Loucy (cell line): ENCODE measurements around the gene SEMA5A.

Experiments
- H2AFZ ChIP-seq: fragments of 200-600 bp; sonication (generic); 2 replicates; pipeline ENCODE4 v1.6.0; 2016; ENCODE audit warnings: antibody characterized with exemption, mild to moderate bottlenecking, low read length, moderate library complexity
- H3F3A ChIP-seq: fragments of 200-600 bp; 2 replicates; pipeline ENCODE4 v1.6.0; 2016; ENCODE audit warnings: antibody characterized with exemption, low read depth, mild to moderate bottlenecking
- H3K27me3 ChIP-seq: fragments of 200-600 bp; sonication (generic); 2 replicates; pipeline ENCODE4 v1.6.1; 2014; ENCODE audit warnings: low read length, mild to moderate bottlenecking; ENCODE audit not compliant: insufficient read depth, poor library complexity, severe bottlenecking
- H3K36me3 ChIP-seq: fragments of 200-600 bp; sonication (generic); 2 replicates; pipeline ENCODE4 v1.6.1; 2016; ENCODE audit warnings: low read length; ENCODE audit not compliant: insufficient read depth
- H3K4me1 ChIP-seq: fragments of 200-600 bp; sonication (generic); 2 replicates; pipeline ENCODE4 v1.5.1; 2014; ENCODE audit warnings: low read length, mild to moderate bottlenecking; ENCODE audit not compliant: insufficient read depth, poor library complexity, severe bottlenecking
- H3K4me2 ChIP-seq: fragments of 200-600 bp; sonication (generic); 2 replicates; pipeline ENCODE4 v1.6.0; 2014; ENCODE audit warnings: antibody characterized with exemption, low read length, low read depth, mild to moderate bottlenecking; ENCODE audit not compliant: poor library complexity, severe bottlenecking
- H3K4me3 ChIP-seq: fragments of 200-600 bp; sonication (generic); 2 replicates; pipeline ENCODE4 v1.5.1; 2014; ENCODE audit warnings: low read length, mild to moderate bottlenecking, mixed read lengths; ENCODE audit not compliant: poor library complexity, severe bottlenecking
- H3K79me2 ChIP-seq: fragments of 200-600 bp; sonication (generic); 2 replicates; pipeline ENCODE4 v1.6.1; 2014; ENCODE audit warnings: low read length; ENCODE audit not compliant: insufficient read depth
- H3K9ac ChIP-seq: fragments of 200-600 bp; sonication (generic); 2 replicates; pipeline ENCODE4 v1.6.0; 2014; ENCODE audit warnings: mild to moderate bottlenecking, low read depth, low read length, moderate library complexity; ENCODE audit not compliant: poor library complexity, severe bottlenecking
- H3K9me2 ChIP-seq: fragments of 200-600 bp; sonication (generic); replicated peaks from 2 replicates; pipeline ENCODE4 v1.6.1; 2016; ENCODE audit warnings: low read depth, low read length, mixed read lengths
- H3K9me3 ChIP-seq: fragments of 200-600 bp; sonication (generic); 2 replicates; pipeline ENCODE4 v1.6.1; 2014; ENCODE audit warnings: mild to moderate bottlenecking, antibody characterized with exemption, low read length, low read depth; ENCODE audit not compliant: insufficient read depth
- H4K20me1 ChIP-seq: fragments of 200-600 bp; sonication (generic); 2 replicates; pipeline ENCODE4 v1.6.0; 2014; ENCODE audit warnings: antibody characterized with exemption, low read length, mild to moderate bottlenecking; ENCODE audit not compliant: insufficient read depth, poor library complexity, severe bottlenecking
- CTCF ChIP-seq: fragments of 200-600 bp; sonication (generic); conservative IDR thresholded peaks from 2 replicates; pipeline ENCODE4 v1.5.1; 2014; ENCODE audit warnings: mild to moderate bottlenecking, antibody characterized with exemption, low read length
- EZH2phosphoT487 ChIP-seq: fragments of 200-600 bp; IDR thresholded peaks from 2 replicates; pipeline ENCODE4 v1.6.1; 2018; ENCODE audit warnings: antibody characterized with exemption, mild to moderate bottlenecking, moderate library complexity, borderline replicate concordance

The SEMA5A gene

DNA sequence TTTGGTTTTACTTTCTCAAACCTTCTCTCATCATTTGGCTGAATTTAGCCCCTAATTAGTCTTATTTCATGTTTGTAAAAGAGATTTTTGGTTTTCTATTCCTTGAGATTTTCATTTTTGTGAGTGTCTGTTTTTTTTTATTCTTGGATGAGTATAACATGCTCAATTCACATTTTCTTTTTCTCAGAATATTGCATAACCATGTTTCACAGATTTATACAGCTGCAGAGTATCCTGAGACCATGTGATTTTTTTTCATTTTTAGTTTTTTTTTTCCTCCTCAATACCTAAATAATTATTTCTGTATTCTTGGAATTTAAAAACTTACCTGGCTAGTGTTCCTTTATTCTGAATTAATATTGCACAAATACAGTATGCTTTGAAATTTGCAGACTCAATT, 361.9 kb downstream of the SEMA5A start:
- H3K36me3 ChIP-seq, result no peaks in the 10 kb centered on the region
- H3K4me1 ChIP-seq, result no peaks in the 10 kb centered on the region
- no peak for TF ChIP-seq CTCF
- no peak for TF ChIP-seq EZH2phosphoT487
- H3K4me3 ChIP-seq, result no peak overlapping the region
- no peaks in the 10 kb centered on the region for H3K27me3 ChIP-seq
- H4K20me1 ChIP-seq, result no peaks in the 10 kb centered on the region
- no peaks in the 10 kb centered on the region for H3F3A ChIP-seq
- 0 out of 2 replicates have a peak, but pooled peaks cover 3% of the 10 kb centered on the region for H3K9me3 ChIP-seq
- no peaks in the 10 kb centered on the region for H3K79me2 ChIP-seq
- no peak overlapping the region for H2AFZ ChIP-seq
- H3K4me2 ChIP-seq, result no peak overlapping the region
- H3K9ac ChIP-seq, result no peak overlapping the region
- H3K9me2 ChIP-seq, result no peaks in the 10 kb centered on the region

DNA sequence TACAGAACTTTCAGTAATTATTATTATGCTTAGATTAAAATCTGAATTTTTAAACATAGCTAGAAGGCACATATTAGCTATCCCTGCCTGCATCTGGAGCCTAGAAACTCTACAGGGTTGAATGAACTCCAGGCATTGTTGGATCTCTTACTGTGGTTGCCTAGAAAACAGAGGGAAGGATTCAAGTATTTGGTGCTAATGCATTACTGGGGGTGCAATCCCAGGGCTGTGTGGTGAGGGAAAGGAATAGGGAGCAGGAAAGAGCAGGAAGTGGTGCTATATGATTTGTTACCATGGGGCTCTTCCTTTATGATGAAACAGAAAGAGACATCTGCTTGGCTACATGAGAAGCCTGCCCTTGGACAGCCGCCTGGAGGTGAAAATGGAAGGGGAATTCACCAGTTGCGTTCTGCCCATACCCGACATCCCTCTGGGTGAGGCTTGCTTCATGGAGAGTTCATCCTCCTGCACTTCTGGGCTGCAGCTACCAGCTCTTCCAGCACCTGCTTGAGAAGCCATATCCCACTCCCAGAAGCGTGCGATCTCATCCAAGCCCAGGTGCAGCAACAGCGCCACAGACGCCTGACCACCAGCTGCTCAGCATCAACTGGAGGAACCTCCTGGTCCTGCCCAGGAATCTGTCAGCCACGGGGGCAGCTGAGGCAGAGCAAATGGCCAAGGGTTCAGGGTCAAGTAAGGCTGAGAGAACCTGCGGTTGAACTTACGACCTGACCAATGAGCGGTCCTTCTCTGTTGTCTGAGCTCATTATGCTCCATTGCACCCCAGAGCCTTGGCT, 362.8 kb downstream of the SEMA5A start:
- H3K9me3 ChIP-seq, result no peaks in the 10 kb centered on the region
- no peaks in the 10 kb centered on the region for H4K20me1 ChIP-seq
- H3K4me1 ChIP-seq, result no peaks in the 10 kb centered on the region
- no peak for TF ChIP-seq EZH2phosphoT487
- TF ChIP-seq CTCF, result no peak
- H3K9ac ChIP-seq, result no peak overlapping the region
- H3K79me2 ChIP-seq, result no peaks in the 10 kb centered on the region
- no peak overlapping the region for H3K4me3 ChIP-seq
- H3F3A ChIP-seq, result no peaks in the 10 kb centered on the region
- no peaks in the 10 kb centered on the region for H3K36me3 ChIP-seq
- H3K4me2 ChIP-seq, result no peak overlapping the region
- no peaks in the 10 kb centered on the region for H3K27me3 ChIP-seq
- no peaks in the 10 kb centered on the region for H3K9me2 ChIP-seq
- no peak overlapping the region for H2AFZ ChIP-seq

DNA sequence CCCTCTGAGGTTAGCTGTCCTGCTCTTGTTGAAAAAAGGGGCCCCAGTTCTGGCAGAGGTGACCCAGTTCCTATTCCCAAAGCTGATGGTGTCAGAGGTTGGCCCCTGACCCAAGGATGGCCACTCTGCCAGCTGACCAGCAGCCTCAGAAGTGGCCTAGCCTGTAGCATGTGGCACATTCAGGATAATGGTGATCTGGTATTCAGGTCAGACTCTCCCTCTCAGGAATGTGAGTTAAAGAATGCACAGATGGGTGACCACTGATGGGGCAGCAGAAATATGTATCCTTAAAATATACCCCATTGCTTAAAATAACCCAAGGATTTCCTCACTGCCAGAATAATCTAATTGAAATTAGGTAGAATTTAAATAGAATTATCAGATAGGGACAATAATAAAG, 369.2 kb downstream of the SEMA5A start:
- Histone ChIP-seq H3F3A (no peaks in the 10 kb centered on the region), H3K36me3 (no peaks in the 10 kb centered on the region), H3K4me1 (no peaks in the 10 kb centered on the region), H3K4me3 (no peak overlapping the region), H3K9me2 (no peaks in the 10 kb centered on the region), H3K9ac (no peak overlapping the region), H3K27me3 (no peaks in the 10 kb centered on the region), H3K9me3 (no peaks in the 10 kb centered on the region), H2AFZ (no peak overlapping the region), H4K20me1 (no peaks in the 10 kb centered on the region), H3K79me2 (no peaks in the 10 kb centered on the region), H3K4me2 (no peak overlapping the region)
- TF ChIP-seq EZH2phosphoT487, result no peak
- TF ChIP-seq CTCF, result no peak
